NCI-H2227 (cell line): Measurements from ENCODE around the gene IRF6.

ENCODE experiments used
- DNase-seq: peaks from one replicate; lab custom pipeline; 2025; ENCODE audit not compliant: unreplicated experiment; lab: John Stamatoyannopoulos, UW

The IRF6 gene

GRCh38 chr1:209805875-209806760 is at the start of gene IRF6:
Gene IRF6 (minus strand): TSS chr1:209806142. CDS start chr1:209801413, 4,729 bp downstream.
- DNase-seq, result no peak

- no peak for DNase-seq
These were observed 49.7 kb upstream of the IRF6 start for GRCh38 chr1:209855623-209856022.

GRCh38 chr1:209855006-209855405 is 49.1 kb upstream of the IRF6 start:
- no peak for DNase-seq

- DNase-seq, result peak; percentile 39
These were observed 48.3 kb upstream of the IRF6 start for GRCh38 chr1:209854196-209854595.

DNA sequence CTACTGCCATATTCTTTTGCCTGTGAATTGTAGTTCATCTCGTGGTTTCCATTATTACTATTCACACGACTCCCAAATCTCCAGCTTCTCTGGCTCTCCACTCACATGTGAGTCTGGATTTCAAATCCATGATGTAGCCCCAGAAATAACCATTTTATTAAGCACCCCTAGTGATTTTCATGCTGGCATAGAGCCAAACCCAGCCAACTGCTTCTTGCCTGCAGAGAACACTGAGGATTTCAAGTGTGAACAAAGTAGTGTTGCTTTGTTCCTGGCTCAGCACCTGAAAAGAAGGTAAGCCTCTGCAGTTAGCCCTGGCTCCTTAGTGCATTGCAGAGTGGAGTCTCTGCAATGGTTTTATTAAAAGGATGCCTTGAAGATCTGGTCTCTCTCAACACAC is 47.7 kb upstream of the IRF6 start:
- DNase-seq, result peak; percentile 34

DNA sequence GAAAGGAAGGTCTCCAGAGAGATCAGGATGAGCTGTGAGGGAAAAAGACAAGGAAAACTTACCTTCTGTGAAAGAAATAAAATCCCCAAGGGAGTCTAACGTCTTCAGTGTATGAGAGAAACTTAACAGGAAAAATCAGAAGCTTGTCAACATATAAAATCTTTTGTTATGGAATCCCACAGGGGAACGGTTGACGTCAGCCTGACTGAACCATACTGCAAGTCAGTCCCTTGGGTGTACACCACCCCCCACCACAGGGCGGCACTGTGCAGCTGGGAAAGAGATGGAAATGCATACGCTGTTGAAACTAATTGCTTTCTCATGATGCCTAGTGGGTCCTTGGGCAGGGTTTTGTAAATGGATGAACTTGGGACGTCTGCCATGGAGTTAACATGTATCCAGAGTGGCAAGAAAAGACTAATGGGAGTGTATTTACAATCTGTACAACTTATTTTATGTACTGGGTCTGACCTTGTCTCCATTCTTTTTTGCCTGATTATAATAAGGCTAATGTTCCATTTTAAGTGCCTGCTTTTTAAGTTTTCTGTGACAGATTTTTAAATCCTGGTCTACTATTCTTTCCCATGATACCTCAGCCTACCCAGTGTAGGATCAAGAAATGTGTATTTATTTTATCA is 44.5 kb upstream of the IRF6 start:
- peak; percentile 85 for DNase-seq

GRCh38 chr1:209849388-209849787 is 43.4 kb upstream of the IRF6 start:
- no peak for DNase-seq

DNA sequence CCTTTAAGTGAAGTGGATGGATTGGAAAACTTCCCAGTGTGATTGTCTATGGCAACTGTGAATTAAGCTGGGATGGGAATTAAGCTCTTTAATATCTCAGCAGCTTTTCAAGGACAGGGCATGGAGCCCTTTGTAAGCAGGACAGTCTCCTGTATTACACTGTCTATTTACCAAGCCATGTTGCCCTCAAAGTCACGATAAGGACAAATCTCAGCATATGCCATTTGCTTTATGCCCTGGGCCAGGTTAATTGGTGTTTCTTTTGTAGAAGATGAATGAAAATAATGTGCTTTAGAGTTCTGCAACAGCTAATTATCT is 39.4 kb upstream of the IRF6 start:
- DNase-seq, result peak; percentile 91

GRCh38 chr1:209844695-209845407 is 38.9 kb upstream of the IRF6 start:
- DNase-seq, result no peak

GRCh38 chr1:209840611-209841010 is 34.7 kb upstream of the IRF6 start:
- DNase-seq, result no peak

DNA sequence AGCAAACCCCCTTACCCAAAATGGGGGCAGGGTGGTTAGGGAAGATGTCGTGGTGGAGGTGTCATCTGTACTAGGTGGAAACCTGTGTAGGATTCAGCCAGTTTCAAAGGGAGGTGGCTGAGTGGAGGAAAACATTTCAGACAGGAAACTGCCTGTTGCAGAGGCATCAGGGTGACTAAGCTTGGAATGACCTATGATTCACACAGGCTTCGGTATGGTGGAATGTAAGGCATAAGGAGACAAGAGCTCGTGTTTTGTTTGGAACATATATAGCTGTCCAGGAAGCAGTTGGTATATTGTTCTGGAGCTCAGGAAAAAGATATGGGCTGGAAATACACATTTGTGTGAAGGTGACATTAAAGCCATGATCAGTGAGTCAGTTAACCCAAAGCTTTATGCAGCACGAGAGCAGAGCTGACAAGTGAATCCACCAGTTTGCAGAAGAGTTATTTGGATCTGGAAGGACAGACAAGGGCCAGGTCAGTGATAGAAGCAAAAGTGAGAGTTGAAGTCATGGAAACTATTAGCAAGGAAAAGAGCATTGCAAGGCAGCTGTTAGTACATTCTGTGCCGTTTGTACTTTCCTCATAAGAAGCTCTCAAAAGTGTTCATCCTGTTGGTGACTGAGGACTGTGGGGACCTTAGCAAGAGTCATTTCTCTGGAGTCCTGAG is 34.1 kb upstream of the IRF6 start:
- no peak for DNase-seq

DNA sequence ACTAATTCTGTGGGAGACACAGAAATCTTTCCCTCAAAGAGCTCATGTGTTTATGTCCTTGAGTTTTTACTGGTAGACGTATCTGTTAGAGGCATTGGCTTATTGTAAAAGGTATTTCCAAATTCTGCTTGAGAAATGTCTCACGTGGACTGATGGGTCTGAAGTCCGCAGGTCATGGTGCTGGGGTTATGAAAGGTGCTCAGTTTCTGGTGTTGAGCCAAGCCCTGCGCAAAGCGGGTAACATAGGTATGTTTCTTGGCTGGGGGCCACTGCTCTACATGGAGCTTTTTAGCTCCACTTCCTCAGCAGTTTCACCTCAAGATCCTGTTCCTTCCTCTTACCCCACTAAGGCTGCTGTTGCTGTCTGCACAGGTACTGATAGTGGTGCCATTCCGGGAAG is 32.6 kb upstream of the IRF6 start:
- DNase-seq, result no peak

DNA sequence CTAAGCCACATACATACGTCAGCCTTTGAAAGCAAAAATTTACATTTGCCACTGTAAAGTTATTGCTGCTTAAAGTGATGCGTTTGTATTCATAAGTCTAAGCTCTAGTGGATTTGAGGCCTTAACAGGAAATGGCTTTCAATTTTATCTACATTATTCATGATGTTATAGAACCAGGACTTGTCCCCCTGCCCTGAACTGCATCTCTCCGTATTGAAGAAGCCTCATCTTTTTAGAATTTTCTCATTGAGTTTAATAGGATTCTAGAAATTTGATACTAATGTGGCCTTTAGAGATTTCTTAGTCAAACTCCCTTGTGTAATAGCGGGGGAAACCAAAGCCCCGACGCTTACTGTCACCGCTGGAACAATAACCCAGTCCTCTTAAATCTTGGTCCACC is 31.7 kb upstream of the IRF6 start:
- DNase-seq, result no peak

GRCh38 chr1:209835782-209836298 is 29.9 kb upstream of the IRF6 start:
- no peak for DNase-seq

GRCh38 chr1:209831615-209832014 is 25.7 kb upstream of the IRF6 start:
- DNase-seq, result no peak

- no peak for DNase-seq
These were observed 24.8 kb upstream of the IRF6 start for GRCh38 chr1:209830722-209831121.

DNA sequence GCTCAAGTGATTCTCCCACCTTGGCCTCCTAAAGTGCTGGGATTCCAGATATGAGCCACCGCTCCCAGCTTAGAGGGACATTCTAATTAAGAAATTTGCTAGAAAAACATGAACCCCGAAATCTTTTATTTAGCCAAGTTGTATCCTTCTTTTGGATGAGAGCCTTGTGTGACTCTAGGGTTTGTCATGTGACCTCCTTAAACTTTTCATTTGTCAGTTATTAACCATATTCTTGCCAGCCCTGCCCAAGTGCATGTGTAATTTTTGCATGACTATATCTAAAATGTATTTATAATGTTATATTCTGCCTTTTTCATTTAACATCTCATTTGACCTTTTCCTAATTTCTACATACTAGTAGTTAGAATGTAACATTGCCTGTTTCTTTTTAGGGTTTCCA is 23.8 kb upstream of the IRF6 start:
- no peak for DNase-seq

DNA sequence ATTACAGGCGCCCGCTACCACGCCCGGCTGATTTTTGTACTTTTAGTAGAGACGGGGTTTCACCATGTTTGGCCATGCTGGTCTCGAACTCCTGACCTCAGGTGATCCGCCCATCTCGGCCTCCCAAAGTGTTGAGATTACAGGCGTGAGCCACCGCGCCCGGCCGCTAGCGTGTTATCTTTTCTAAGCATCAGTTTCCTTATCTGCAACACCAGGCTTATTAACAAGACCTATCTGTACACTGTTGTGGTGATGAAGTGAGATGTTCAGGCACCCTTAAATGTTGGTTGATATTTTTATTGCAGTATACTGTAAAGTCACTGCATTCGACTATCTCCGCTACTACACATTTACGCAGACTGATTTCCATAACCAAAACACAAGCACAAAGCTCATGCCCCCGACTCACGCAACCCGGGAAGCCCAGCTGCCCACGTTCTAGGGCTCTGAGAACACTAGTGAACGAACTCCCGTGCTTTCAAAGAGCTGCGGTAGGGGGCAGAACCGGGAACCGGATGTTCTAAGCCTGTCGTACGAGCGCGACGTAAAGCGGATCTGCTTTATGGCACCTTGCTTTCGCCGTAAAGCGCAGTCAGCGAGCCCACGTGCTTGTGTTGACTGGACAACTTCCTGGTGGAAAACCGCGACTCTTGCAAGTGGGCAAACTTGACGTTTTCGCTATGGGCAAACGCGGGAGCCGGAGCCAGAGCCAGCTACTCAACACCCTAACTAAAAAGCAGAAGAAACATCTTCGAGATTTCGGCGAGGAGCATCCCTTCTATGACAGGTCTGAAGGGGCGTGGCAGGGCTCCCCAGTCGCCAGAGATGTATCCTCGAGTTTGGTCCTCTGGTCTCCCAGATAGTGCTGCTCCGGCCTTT is 21.7 kb upstream of the IRF6 start, which contains the start of gene UTP25:
Gene UTP25, plus strand, starts transcription at position 589 of the 879 bp plus-strand sequence. Its CDS starts 92 bp downstream, at position 681.
- peak; percentile 98 for DNase-seq

DNA sequence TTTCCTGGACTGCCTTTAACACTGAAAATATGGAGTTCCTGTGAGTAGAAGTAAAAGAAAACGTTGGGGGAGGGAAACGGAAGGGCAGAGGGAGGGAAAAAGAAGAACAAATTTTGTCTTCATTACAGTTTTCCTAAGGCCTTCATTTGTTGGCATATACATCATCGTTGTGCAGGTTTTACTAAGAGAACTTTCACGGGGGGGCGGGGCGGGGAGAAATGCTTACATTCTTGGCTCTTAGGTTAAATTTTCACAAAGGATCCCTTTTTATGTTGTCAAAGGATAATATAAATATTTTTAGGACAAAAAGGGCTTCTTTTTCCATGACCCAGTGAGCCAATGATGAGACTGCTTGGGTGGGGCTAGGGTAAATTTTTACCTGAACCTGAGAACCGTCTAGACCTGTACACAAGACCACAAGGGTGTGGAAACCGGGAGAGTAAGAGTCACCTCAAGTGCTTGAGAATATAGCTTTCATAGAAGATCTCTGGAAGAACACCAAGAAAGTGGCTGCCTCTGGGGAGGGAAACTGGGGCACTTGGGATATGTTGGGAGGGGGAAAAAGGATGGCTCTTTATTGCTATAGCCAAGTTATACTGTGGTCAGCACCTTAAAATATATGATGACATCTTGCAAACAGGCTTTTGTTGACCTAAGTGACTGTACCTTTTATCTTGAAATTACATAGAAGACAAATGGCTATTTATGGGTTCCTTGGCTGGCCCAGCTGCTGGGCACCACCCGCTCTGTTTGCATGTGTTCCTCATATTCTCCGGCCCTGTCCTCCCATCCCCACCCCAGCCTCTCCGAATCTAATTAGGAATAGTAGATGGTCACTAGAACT is 19.9 kb upstream of the IRF6 start:
- DNase-seq, result peak; percentile 25
